T-helper 17 cell (primary cell): ENCODE results near the gene SMIM14. TPM values are rescaled to one million over a fixed set of nuclear protein-coding genes. Genes with fewer than 3 reads are reported as not detected.
A peak's percentile ranks its signal among the peaks of the same experiment; 100 is the strongest.
"Not testable (repeated sequence)": the region's sequence is repeated elsewhere in the genome, so short reads cannot be mapped to it uniquely, and the experiment has no call there.

ENCODE experiments used
- ATAC-seq: fragments of 150-1000 bp; cut with Tn5 transposase; 2 replicates; pipeline ENCODE4 v1.10.0; 2021; ENCODE audit warnings: mild to moderate bottlenecking, moderate library complexity
- DNase-seq, 3 donors: peaks; one replicate each; pipeline versions ENCODE4 v3.0.0 to v3.0.0-alpha.2; 2020 to 2021
- H3K9me3 ChIP-seq: one replicate; pipeline ENCODE4 v1.7.0; 2013; ENCODE audit warnings: low read length, mild to moderate bottlenecking; ENCODE audit not compliant: control insufficient read depth, poor library complexity, severe bottlenecking
- H3K27ac Mint-ChIP-seq: one replicate; pipeline ENCODE4 v1.8.0; 2022; ENCODE audit warnings: mild to moderate bottlenecking, moderate library complexity, mixed read lengths
- H3K27me3 Mint-ChIP-seq: one replicate; pipeline ENCODE4 v1.8.0; 2022; ENCODE audit warnings: mixed read lengths
- H3K36me3 Mint-ChIP-seq: one replicate; pipeline ENCODE4 v1.8.0; 2022; ENCODE audit warnings: low read depth, mixed read lengths
- H3K4me1 Mint-ChIP-seq: one replicate; pipeline ENCODE4 v1.8.0; 2022; ENCODE audit warnings: mild to moderate bottlenecking, mixed read lengths
- H3K4me3 Mint-ChIP-seq: one replicate; pipeline ENCODE4 v1.8.0; 2022; ENCODE audit warnings: mild to moderate bottlenecking, moderate library complexity, mixed read lengths
- total RNA-seq, 4 donors: library from RNA in 2 of 4; stranded (reverse) in 2 of 4; gene quantifications; one replicate each; pipeline ENCODE4 v1.2.3 and lab custom pipeline; 2022 to 2026

The SMIM14 gene
- total RNA-seq (1 to 10 TPM; 8.3 to 9.3 TPM), total RNA-seq (lab: John Stamatoyannopoulos, UW) (15.7 to 18.2 reads per million in 2 donors)

DNA sequence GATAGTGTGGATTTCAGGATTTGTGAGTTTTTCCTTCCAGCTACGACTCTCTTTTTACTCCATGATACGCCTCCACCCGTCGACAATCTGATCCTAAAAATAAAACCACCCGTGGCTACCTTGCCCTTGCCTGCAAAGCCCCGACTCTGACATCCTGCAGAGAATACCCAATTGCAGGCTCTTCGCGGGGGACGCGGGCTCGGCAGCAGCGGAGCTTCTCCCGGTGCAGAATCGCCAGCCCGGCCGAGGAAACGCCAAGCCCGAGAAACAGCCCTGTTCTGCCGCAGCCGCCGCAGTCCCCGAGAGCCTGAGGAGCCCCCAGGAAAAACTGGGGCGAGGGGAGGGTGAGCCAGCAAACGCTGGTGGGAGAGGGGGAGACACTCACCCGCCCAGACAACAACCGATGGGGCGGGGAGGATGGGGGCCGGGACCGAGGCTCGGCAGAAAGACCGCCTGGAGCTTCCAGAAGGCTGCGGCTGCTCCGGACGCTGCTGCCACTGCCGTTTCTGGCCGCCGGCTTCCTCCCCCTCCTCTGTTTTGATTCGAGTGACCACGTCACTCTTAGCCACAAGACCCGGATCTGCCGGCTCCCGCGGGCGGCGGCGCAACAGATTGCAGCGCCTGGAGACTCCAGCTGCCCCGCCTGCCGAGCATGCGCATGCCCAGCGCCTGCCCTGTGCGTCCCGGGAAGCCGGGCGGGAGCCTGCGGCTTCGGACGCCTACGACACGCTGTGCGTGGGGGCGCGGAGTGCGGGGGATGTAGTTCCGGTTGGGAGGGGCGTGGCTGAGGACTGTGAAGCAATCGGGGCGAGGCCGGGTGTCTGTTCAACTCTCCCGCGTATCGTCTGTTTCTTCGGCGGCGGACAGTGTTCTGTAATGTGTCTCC is at the start of gene SMIM14:
Gene SMIM14 (minus strand): TSS at position 512 of the 886 bp plus-strand sequence. CDS start 33,720 bp downstream, outside the sequence.
- peak; percentile 62 to 84 (median 82) for DNase-seq
- Mint-ChIP-seq H3K4me1 (peaks cover 24% of the 10 kb centered on the region), H3K27me3 (no peaks in the 10 kb centered on the region), H3K27ac (peak within 1 kb of the TSS; percentile 93), H3K36me3 (no peaks in the 10 kb centered on the region), H3K4me3 (peak within 1 kb of the TSS; percentile 92)
- no peaks in the 10 kb centered on the region for H3K9me3 ChIP-seq
- peak; percentile 81 for ATAC-seq

DNA sequence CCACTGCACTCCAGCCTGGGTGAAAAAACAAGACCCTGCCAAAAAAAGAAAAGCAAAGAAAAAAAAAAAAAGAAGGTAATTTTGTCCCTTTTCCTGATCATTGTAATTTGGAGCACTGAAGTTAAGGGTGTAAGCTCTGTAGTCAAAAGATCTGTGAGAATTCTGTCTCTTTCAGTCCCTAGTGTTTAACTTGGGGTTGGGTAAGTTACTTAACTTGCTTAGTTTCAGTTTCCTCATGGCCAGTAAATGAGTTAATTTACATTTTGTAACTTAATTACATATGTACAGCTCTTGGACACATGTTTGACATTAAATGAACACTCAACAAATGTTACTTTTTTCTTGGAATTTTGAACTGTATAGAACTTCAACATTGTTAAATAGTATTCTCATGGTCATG is 48.3 kb upstream of the SMIM14 start:
- H3K36me3 Mint-ChIP-seq: no peaks in the 10 kb centered on the region
- H3K4me3 Mint-ChIP-seq: no peak overlapping the region
- no peak overlapping the region for H3K27ac Mint-ChIP-seq
- H3K9me3 ChIP-seq: no peaks in the 10 kb centered on the region
- H3K27me3 Mint-ChIP-seq: peaks cover 10% of the 10 kb centered on the region
- DNase-seq (no peak), ATAC-seq (no peak)
- no peaks in the 10 kb centered on the region for H3K4me1 Mint-ChIP-seq

DNA sequence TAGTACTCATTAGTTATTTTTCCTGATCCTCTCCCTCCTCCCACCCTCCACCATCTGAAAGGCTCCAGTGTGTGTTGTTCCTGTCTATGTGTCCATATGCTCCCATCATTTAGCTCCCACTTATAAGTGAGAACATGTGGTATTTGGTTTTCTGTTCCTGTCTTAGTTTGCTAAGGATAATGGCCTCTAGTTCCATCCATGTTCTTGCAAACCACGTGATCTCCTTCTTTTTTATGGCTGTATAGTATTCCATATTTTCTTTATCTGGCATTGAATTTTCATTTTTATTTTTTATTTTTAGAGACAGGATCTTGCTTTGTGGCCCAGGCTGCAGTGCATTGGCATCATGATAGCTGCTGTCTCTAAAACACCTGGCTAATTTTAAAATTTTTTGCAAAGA is 47.3 kb upstream of the SMIM14 start:
- H3K9me3 ChIP-seq: no peaks in the 10 kb centered on the region
- Mint-ChIP-seq H3K36me3 (no peaks in the 10 kb centered on the region), H3K4me1 (no peaks in the 10 kb centered on the region), H3K27ac (no peak overlapping the region), H3K4me3 (no peak overlapping the region), H3K27me3 (peaks cover 12% of the 10 kb centered on the region)
- ATAC-seq: no peak
- no peak for DNase-seq

DNA sequence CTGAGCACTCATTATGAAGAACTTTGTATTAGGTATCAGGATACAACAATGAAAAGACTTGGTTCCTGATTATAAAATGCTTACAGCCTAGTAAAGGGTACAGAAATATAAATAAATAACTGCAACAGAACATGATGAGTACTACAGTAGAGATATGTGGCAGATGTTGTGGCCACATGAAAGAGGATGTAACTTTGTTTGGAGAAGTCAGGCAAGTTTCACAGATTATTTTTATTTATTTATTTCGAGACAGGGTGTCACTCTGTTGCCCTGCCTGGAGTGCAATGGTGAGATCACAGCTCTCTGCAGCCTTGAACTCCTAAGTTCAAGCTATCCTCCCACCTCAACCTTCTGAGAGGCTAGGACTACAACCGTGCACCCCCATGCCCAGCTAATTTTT is 43.5 kb upstream of the SMIM14 start:
- Mint-ChIP-seq H3K4me3 (no peak overlapping the region), H3K36me3 (no peaks in the 10 kb centered on the region), H3K27me3 (peaks cover 27% of the 10 kb centered on the region), H3K4me1 (no peaks in the 10 kb centered on the region), H3K27ac (no peak overlapping the region)
- H3K9me3 ChIP-seq: no peaks in the 10 kb centered on the region
- ATAC-seq: peak; percentile 6
- no peak for DNase-seq

DNA sequence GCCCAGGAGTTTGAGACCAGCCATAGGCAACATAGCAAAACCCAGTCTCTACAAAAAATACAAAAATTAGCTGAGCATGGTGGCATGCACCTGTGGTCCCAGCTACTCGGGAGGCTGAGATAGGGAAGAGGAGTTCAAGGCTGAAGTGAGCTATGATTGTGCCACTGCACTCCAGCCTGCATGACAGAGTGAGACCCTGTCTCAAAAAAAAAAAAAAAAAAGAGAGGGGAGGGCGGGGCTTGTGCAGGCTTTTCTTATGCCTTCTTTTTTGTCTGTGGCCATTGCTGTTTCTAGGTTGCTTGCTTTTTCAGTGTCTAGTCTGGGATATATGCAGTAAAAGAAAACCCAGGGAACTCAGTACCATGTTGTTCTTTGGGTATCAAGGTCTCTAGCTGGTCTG is 42.3 kb upstream of the SMIM14 start:
- not testable (repeated sequence) for H3K4me3 Mint-ChIP-seq, H3K4me1 Mint-ChIP-seq, H3K27ac Mint-ChIP-seq, H3K9me3 ChIP-seq, H3K36me3 Mint-ChIP-seq, DNase-seq, ATAC-seq
- peaks cover 27% of the 10 kb centered on the region for H3K27me3 Mint-ChIP-seq

DNA sequence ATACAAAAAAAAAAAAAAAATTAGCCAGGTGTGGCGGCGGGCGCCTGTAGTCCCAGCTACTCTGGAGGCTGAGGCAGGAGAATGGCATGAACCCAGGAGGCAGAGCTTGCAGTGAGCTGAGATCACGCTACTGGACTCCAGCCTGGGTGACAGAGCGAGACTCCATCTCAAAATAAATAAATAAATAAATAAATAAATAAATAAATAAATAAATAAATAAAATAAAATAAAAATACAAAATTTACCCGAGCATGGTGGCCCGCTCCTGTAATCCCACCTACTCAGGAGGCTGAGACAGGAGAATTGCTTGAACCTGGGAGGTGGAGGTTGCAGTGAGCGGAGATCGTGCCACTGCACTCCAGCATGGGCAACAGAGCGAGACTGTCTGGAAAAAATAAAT is 37.0 kb upstream of the SMIM14 start:
- ATAC-seq, H3K27ac Mint-ChIP-seq, H3K4me3 Mint-ChIP-seq: not testable (repeated sequence)

DNA sequence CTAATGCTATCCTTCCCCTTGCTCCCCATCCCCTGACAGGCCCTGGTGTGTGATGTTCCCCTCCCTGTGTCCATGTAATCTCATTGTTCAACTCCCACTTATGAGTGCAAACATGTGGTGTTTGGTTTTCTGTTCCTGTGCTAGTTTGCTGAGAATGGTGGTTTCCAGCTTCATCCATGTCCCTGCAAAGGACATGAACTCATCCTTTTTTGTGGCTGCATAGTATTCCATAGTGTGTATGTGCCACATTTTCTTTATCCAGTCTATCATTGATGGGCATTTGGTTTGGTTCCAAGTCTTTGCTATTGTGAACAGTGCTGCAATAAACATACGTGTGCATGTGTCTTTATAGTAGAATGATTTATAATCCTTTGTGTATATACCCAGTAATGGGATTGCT is 31.6 kb upstream of the SMIM14 start:
- ATAC-seq: not testable (repeated sequence)

More for the DNA sequence above, 37.0 kb upstream of the SMIM14 start:
- not testable (repeated sequence) for H3K4me1 Mint-ChIP-seq, H3K36me3 Mint-ChIP-seq, H3K9me3 ChIP-seq, DNase-seq
- peaks cover 14% of the 10 kb centered on the region for H3K27me3 Mint-ChIP-seq

DNA sequence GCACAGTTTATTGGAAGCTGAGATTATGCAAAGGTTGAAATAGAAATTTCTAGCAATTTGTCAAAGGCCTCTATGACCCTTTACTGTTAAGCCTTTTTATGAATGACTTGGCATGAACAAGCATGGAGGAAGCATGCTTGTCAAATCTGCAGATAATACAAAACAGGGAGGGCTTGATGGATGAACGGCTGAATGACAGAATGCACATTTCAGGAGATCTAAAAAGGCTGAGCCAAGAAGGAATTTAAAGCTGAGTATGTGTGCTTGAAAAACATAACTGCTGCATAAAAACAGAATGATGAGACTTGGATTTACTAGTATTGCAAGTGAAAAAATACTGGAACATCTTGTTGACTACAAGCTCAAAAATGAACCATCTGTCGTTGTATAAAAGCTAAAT is 30.2 kb upstream of the SMIM14 start:
- H3K4me3 Mint-ChIP-seq: no peak overlapping the region
- no peaks in the 10 kb centered on the region for H3K27me3 Mint-ChIP-seq
- H3K27ac Mint-ChIP-seq: no peak overlapping the region
- DNase-seq: no peak
- no peaks in the 10 kb centered on the region for H3K4me1 Mint-ChIP-seq
- H3K36me3 Mint-ChIP-seq: no peaks in the 10 kb centered on the region
- H3K9me3 ChIP-seq: no peaks in the 10 kb centered on the region
- ATAC-seq: no peak

More for the DNA sequence above, 31.6 kb upstream of the SMIM14 start:
- not testable (repeated sequence) for H3K27ac Mint-ChIP-seq, H3K4me3 Mint-ChIP-seq, H3K36me3 Mint-ChIP-seq, H3K4me1 Mint-ChIP-seq, DNase-seq, H3K9me3 ChIP-seq, H3K27me3 Mint-ChIP-seq

DNA sequence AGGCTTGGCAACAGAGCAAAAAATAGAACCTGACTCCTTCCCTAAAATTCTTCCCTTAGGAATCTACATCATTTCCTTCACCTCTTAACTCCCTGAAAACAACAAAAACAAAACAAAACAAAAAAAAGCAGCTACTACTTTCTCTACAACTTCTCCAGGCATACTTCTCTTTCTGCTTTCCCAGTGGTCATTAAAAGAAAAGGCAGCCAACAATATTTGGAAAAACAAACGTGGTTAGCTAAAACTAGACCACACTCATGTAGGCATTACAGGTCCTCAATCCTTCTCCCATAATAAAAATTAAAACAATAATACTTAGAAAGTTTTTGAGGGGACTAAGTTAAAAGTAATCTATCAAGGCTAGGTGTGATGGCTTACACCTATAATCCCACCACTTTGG is 29.0 kb upstream of the SMIM14 start:
- Mint-ChIP-seq H3K4me1 (no peaks in the 10 kb centered on the region), H3K27me3 (no peaks in the 10 kb centered on the region), H3K27ac (no peak overlapping the region), H3K4me3 (no peak overlapping the region), H3K36me3 (no peaks in the 10 kb centered on the region)
- DNase-seq (no peak), ATAC-seq (no peak)
- H3K9me3 ChIP-seq: no peaks in the 10 kb centered on the region

DNA sequence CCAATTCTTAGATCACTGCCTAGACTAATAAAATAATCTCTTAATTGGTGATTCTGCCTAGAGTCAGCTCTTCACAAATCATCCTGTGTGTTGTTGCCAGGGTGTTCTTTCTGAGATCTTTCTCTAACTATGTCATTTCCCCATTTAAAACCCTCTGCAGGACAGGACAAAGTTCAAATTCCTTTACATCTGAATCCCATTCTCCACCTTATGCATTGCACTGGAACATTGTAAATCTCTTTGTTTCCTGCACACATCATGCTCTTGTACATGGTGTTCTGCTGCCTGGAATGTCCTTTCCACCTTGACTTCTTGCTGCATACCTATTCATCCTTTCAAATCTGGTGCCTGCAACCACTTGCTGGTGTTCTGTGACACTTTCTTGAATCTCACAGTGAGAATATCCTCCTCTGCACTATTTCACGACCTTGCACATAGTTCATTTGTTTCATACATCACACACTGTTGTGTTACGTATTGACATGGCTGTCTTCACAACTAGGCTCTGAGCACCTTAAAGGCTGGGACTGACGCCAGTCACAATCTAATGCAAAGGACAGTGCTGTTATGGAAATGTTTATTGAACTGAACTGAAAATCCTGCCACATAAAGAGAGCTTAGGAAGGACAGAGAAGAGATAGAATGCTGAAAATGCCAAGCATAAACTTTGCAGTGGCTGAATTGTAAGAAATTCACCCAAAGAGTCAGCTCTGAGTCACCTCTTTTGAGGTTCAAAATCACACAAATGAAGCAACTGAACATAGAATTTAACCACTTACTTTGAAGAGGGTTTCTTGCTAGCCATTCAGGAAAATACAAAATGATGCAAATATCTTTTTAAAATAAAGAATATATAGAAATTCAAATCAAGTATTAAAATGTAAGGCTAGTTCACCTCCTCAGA is 26.4 kb upstream of the SMIM14 start:
- H3K9me3 ChIP-seq: no peaks in the 10 kb centered on the region
- no peaks in the 10 kb centered on the region for H3K36me3 Mint-ChIP-seq
- H3K27me3 Mint-ChIP-seq: no peaks in the 10 kb centered on the region
- no peaks in the 10 kb centered on the region for H3K4me1 Mint-ChIP-seq
- no peak overlapping the region for H3K4me3 Mint-ChIP-seq
- ATAC-seq: no peak
- no peak overlapping the region for H3K27ac Mint-ChIP-seq
- DNase-seq: no peak

DNA sequence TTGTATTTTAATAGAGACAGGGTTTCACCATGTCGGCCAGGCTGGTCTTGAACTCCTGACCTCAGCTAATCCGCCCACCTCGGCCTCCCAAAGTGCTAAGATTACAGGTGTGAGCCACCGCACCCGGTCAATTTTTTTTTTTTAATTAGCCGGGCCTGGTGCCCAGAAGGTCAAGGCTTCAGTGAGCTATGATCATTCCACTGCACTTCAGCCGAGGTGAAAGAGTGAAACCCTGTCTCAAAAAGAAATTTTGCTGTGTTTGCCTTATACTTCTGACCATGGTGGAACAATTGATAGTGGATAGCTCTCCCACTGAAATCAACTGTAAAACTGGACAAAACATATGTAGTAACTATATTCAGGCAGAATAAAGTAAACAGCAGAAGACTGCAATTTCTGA is 24.0 kb upstream of the SMIM14 start:
- no peaks in the 10 kb centered on the region for H3K9me3 ChIP-seq
- DNase-seq: no peak
- Mint-ChIP-seq H3K36me3 (no peaks in the 10 kb centered on the region), H3K27ac (no peak overlapping the region), H3K27me3 (no peaks in the 10 kb centered on the region), H3K4me1 (no peaks in the 10 kb centered on the region), H3K4me3 (no peak overlapping the region)
- ATAC-seq: no peak

DNA sequence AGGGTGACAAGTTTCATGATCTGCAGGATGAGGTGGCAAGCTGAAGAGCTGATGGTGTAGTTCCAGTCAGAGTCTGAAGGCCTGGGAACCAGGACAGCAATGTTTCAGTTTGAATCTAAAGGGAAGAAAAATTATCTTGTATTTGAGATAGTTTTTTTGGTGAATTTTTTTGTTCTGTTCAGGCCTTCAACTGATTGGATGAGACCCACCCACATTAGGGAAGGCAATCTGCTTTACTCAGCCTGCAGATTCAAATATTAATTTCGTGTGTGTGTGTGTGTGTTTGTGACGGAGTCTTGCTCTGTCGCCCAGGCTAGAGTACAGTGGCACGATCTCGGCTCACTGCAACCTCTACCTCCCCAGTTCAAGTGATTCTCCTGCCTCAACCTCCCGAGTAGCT is 22.1 kb upstream of the SMIM14 start:
- no peaks in the 10 kb centered on the region for H3K9me3 ChIP-seq
- DNase-seq: no peak
- H3K27me3 Mint-ChIP-seq: no peaks in the 10 kb centered on the region
- no peaks in the 10 kb centered on the region for H3K36me3 Mint-ChIP-seq
- H3K4me1 Mint-ChIP-seq: no peaks in the 10 kb centered on the region
- H3K4me3 Mint-ChIP-seq: no peak overlapping the region
- ATAC-seq: no peak
- no peak overlapping the region for H3K27ac Mint-ChIP-seq

DNA sequence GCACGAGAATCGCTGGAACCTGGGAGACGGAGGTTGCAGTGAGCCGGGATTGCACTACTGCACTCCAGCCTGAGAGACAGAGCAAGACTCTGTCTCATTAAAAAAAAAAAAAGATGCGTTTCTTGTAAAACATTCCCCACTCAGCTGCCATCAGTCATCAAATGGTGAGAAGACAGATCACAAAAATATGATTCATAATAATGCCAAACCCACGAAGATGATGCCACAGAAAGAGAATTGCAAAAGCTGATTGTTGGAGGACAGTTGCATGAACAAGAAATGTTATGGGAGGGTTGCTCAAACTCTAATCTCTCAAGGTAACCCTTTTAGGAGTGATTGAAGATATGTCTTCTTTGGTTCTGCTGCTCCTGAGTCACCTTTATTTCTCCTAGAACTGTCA is 21.4 kb upstream of the SMIM14 start:
- Mint-ChIP-seq H3K27me3 (no peaks in the 10 kb centered on the region), H3K4me3 (no peak overlapping the region), H3K27ac (no peak overlapping the region), H3K4me1 (no peaks in the 10 kb centered on the region), H3K36me3 (no peaks in the 10 kb centered on the region)
- no peak for ATAC-seq
- no peak for DNase-seq
- H3K9me3 ChIP-seq: no peaks in the 10 kb centered on the region
